NB4 (cell line): ENCODE measurements around the gene PLEKHS1.

Experiments
- MAX ChIP-seq: IDR thresholded peaks from 2 replicates; pipeline ENCODE4 v1.6.1; 2011; ENCODE audit warnings: low read depth, low read length
- MYC ChIP-seq: IDR thresholded peaks from 2 replicates; pipeline ENCODE4 v1.6.1; 2011; ENCODE audit warnings: low read depth, low read length
- POLR2A ChIP-seq: IDR thresholded peaks from 2 replicates; pipeline ENCODE4 v1.6.1; 2011; ENCODE audit warnings: mild to moderate bottlenecking; ENCODE audit not compliant: insufficient read length; ENCODE audit errors: extremely low read depth
- TF ChIP-seq, protein P1 (sequence below): IDR thresholded peaks from one replicate; pipeline ENCODE4 v1.5.1; 2012; ENCODE audit warnings: low read depth, low read length

- TF ChIP-seq, protein P1, sequence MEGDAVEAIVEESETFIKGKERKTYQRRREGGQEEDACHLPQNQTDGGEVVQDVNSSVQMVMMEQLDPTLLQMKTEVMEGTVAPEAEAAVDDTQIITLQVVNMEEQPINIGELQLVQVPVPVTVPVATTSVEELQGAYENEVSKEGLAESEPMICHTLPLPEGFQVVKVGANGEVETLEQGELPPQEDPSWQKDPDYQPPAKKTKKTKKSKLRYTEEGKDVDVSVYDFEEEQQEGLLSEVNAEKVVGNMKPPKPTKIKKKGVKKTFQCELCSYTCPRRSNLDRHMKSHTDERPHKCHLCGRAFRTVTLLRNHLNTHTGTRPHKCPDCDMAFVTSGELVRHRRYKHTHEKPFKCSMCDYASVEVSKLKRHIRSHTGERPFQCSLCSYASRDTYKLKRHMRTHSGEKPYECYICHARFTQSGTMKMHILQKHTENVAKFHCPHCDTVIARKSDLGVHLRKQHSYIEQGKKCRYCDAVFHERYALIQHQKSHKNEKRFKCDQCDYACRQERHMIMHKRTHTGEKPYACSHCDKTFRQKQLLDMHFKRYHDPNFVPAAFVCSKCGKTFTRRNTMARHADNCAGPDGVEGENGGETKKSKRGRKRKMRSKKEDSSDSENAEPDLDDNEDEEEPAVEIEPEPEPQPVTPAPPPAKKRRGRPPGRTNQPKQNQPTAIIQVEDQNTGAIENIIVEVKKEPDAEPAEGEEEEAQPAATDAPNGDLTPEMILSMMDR: peak; percentile 8
- TF ChIP-seq POLR2A: no peak
- no peak for TF ChIP-seq MYC
- TF ChIP-seq MAX: no peak
Observed at GRCh38 chr10:113780681-113781250, 29.3 kb downstream of the PLEKHS1 start.
